ENCODE measurements around the gene GNAT1.

The GNAT1 gene

GRCh38 chr3:50189989-50190388 is 1.4 kb upstream of the GNAT1 start:
- H3K9me3 ChIP-seq (ENCODE audit: insufficient read depth, low read length): no peaks in the 10 kb centered on the region
- DNase-seq (ENCODE audit: low read depth, low spot score): no peak

DNA sequence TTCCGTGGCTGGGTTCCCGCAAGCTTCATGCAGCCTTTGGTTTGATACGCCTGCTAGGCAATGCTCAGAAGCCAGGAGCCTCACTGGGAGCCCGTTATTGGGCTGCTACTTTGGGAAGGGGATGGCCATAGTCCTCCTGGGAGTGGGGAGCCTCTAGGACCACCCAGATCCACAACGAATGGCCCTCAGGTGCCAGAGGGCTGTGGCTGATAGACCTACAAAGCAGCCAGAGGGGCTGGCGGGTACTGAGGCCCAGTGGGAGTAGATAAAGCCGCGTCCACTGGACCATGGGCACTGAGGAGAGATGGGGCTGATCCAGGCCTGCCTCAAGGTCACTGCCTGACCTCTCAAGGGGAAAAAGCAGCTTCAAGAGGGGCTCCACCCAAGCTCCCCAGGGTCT is 714 bp downstream of the GNAT1 start:
- peaks cover 3% of the 10 kb centered on the region for H3K27me3 ChIP-seq (ENCODE audit: insufficient read depth, insufficient read length)
- no peak for DNase-seq (ENCODE audit: low read depth, low spot score)
- TF ChIP-seq SUZ12 (IDR thresholded peaks at IDR 0.05; ENCODE audit: extremely low read depth, insufficient read depth, insufficient read length): no peak
- TF ChIP-seq YY1 (IDR thresholded peaks at IDR 0.05; ENCODE audit: insufficient read depth, insufficient read length): no peak
- no peak for TF ChIP-seq ZNF274 (IDR thresholded peaks at IDR 0.05; ENCODE audit: low read depth, low read length)

More at GRCh38 chr3:50189989-50190388, 1.4 kb upstream of the GNAT1 start:
- Histone ChIP-seq H3K27me3 (ENCODE audit: insufficient read depth, insufficient read length) (no peaks in the 10 kb centered on the region), H3K4me3 (ENCODE audit: insufficient read length, low read depth) (no peak overlapping the region), H3K9ac (ENCODE audit: insufficient read length, low read depth) (no peak overlapping the region), H3K4me1 (ENCODE audit: insufficient read depth, insufficient read length) (peaks cover 13% of the 10 kb centered on the region), H3K36me3 (ENCODE audit: insufficient read depth, insufficient read length, low read length) (peaks cover 25% of the 10 kb centered on the region)
- no peak for TF ChIP-seq SUZ12 (IDR thresholded peaks at IDR 0.05; ENCODE audit: extremely low read depth, insufficient read depth, insufficient read length)

DNA sequence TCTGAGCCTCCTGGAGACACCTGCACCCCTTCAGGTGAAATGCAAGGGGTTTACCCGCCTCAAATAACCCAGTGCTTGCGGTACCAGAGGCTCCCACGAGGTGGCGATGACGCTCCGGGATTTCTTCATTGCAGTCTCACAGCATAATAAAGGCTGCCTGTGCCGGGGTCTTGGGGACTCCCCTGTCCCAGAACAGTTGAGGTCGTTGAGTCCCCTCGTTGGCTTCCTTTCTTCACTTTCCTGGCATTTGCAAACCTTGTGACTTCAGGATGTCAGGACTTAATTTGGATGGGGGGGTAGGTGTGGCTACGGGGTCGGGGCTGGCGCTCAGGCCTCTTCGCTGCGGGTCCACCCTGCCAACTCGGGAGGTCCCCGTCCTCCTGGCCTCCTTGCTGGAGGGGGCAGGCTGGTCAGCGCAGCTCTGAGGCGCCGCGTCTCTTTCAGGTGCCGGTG is 1.3 kb downstream of the GNAT1 start:
- no peak overlapping the region for H3K4me3 ChIP-seq (ENCODE audit: insufficient read length, low read depth)
- peaks cover 6% of the 10 kb centered on the region for H3K36me3 ChIP-seq (ENCODE audit: insufficient read depth, insufficient read length, low read length)
- peak; percentile 75 for DNase-seq (ENCODE audit: low read depth, low spot score)
- peaks cover 3% of the 10 kb centered on the region for H3K27me3 ChIP-seq (ENCODE audit: insufficient read depth, insufficient read length)
- no peak overlapping the region for H3K9ac ChIP-seq (ENCODE audit: insufficient read length, low read depth)
- H3K4me1 ChIP-seq (ENCODE audit: insufficient read depth, insufficient read length): peaks cover 19% of the 10 kb centered on the region
- no peaks in the 10 kb centered on the region for H3K9me3 ChIP-seq (ENCODE audit: insufficient read depth, low read length)
- no peak for TF ChIP-seq ZNF274 (IDR thresholded peaks at IDR 0.05; ENCODE audit: low read depth, low read length)
- TF ChIP-seq YY1 (IDR thresholded peaks at IDR 0.05; ENCODE audit: insufficient read depth, insufficient read length): no peak
- TF ChIP-seq SUZ12 (IDR thresholded peaks at IDR 0.05; ENCODE audit: extremely low read depth, insufficient read depth, insufficient read length): no peak

More for the DNA sequence above, 714 bp downstream of the GNAT1 start:
- no peak overlapping the region for H3K9ac ChIP-seq (ENCODE audit: insufficient read length, low read depth)
- H3K4me1 ChIP-seq (ENCODE audit: insufficient read depth, insufficient read length): peaks cover 19% of the 10 kb centered on the region
- H3K36me3 ChIP-seq (ENCODE audit: insufficient read depth, insufficient read length, low read length): peaks cover 10% of the 10 kb centered on the region
- H3K9me3 ChIP-seq (ENCODE audit: insufficient read depth, low read length): no peaks in the 10 kb centered on the region
- no peak overlapping the region for H3K4me3 ChIP-seq (ENCODE audit: insufficient read length, low read depth)

DNA sequence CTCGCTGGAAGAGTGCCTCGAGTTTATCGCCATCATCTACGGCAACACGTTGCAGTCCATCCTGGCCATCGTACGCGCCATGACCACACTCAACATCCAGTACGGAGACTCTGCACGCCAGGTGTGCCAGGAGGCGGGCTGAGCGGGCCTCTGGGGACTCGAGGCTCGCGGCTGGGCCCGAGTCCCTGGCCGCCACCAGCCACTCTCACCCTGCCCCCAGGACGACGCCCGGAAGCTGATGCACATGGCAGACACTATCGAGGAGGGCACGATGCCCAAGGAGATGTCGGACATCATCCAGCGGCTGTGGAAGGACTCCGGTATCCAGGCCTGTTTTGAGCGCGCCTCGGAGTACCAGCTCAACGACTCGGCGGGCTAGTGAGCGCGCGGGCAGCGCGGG is 1.9 kb downstream of the GNAT1 start:
- TF ChIP-seq SUZ12 (IDR thresholded peaks at IDR 0.05; ENCODE audit: extremely low read depth, insufficient read depth, insufficient read length) (no peak), ZNF274 (IDR thresholded peaks at IDR 0.05; ENCODE audit: low read depth, low read length) (no peak), YY1 (IDR thresholded peaks at IDR 0.05; ENCODE audit: insufficient read depth, insufficient read length) (no peak)
- Histone ChIP-seq H3K4me3 (ENCODE audit: insufficient read length, low read depth) (no peak overlapping the region), H3K4me1 (ENCODE audit: insufficient read depth, insufficient read length) (peaks cover 19% of the 10 kb centered on the region), H3K9ac (ENCODE audit: insufficient read length, low read depth) (no peak overlapping the region), H3K9me3 (ENCODE audit: insufficient read depth, low read length) (no peaks in the 10 kb centered on the region), H3K27me3 (ENCODE audit: insufficient read depth, insufficient read length) (peaks cover 3% of the 10 kb centered on the region), H3K36me3 (ENCODE audit: insufficient read depth, insufficient read length, low read length) (peaks cover 2% of the 10 kb centered on the region)
- DNase-seq (ENCODE audit: low read depth, low spot score): no peak

DNA sequence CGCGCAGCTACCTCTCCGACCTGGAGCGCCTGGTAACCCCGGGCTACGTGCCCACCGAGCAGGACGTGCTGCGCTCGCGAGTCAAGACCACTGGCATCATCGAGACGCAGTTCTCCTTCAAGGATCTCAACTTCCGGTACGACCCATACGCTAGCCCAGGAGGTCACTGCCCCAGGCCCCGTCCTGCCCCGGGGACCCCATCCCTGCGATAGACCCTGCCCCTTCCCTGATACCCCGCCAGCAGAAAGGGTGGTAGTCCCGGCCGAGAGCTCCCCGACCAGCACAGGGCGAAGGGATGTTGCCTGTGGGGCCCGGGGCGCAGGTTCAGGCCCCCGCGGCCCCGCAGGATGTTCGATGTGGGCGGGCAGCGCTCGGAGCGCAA is 2.3 kb downstream of the GNAT1 start:
- Histone ChIP-seq H3K36me3 (ENCODE audit: insufficient read depth, insufficient read length, low read length) (no peaks in the 10 kb centered on the region), H3K9ac (ENCODE audit: insufficient read length, low read depth) (no peak overlapping the region), H3K4me3 (ENCODE audit: insufficient read length, low read depth) (no peak overlapping the region), H3K9me3 (ENCODE audit: insufficient read depth, low read length) (no peaks in the 10 kb centered on the region), H3K4me1 (ENCODE audit: insufficient read depth, insufficient read length) (peaks cover 19% of the 10 kb centered on the region), H3K27me3 (ENCODE audit: insufficient read depth, insufficient read length) (peaks cover 3% of the 10 kb centered on the region)
- TF ChIP-seq ZNF274 (IDR thresholded peaks at IDR 0.05; ENCODE audit: low read depth, low read length) (no peak), SUZ12 (IDR thresholded peaks at IDR 0.05; ENCODE audit: extremely low read depth, insufficient read depth, insufficient read length) (no peak), YY1 (IDR thresholded peaks at IDR 0.05; ENCODE audit: insufficient read depth, insufficient read length) (no peak)
- no peak for DNase-seq (ENCODE audit: low read depth, low spot score)

DNA sequence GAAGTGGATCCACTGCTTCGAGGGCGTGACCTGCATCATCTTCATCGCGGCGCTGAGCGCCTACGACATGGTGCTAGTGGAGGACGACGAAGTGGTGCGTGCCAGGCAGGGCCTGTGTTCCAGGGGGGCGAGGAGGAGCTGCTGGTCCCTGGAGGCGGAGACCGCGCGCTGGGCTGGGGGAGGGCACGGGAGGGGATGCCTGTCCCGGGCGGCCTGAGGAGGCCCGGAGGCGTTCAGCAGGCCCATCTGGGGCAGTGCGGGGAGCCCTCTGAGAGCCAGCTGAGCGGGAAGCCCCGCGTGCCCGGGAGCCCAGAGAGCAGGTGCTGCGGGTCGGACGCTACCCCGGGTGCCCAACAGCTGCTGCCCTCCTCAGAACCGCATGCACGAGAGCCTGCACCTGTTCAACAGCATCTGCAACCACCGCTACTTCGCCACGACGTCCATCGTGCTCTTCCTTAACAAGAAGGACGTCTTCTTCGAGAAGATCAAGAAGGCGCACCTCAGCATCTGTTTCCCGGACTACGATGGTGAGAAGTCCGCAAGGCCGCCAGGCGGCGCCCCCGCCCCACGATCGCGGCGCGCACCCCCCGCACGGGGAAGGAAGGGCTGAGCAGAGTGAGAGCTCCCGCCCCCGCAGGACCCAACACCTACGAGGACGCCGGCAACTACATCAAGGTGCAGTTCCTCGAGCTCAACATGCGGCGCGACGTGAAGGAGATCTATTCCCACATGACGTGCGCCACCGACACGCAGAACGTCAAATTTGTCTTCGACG is 2.9 kb downstream of the GNAT1 start:
- Histone ChIP-seq H3K27me3 (ENCODE audit: insufficient read depth, insufficient read length) (peaks cover 3% of the 10 kb centered on the region), H3K9me3 (ENCODE audit: insufficient read depth, low read length) (no peaks in the 10 kb centered on the region), H3K4me1 (ENCODE audit: insufficient read depth, insufficient read length) (peaks cover 16% of the 10 kb centered on the region), H3K36me3 (ENCODE audit: insufficient read depth, insufficient read length, low read length) (no peaks in the 10 kb centered on the region), H3K9ac (ENCODE audit: insufficient read length, low read depth) (peak overlapping the region; percentile 28), H3K4me3 (ENCODE audit: insufficient read length, low read depth) (no peak overlapping the region)
- TF ChIP-seq SUZ12 (IDR thresholded peaks at IDR 0.05; ENCODE audit: extremely low read depth, insufficient read depth, insufficient read length): no peak
- TF ChIP-seq YY1 (IDR thresholded peaks at IDR 0.05; ENCODE audit: insufficient read depth, insufficient read length): no peak
- no peak for TF ChIP-seq ZNF274 (IDR thresholded peaks at IDR 0.05; ENCODE audit: low read depth, low read length)
- no peak for DNase-seq (ENCODE audit: low read depth, low spot score)

DNA sequence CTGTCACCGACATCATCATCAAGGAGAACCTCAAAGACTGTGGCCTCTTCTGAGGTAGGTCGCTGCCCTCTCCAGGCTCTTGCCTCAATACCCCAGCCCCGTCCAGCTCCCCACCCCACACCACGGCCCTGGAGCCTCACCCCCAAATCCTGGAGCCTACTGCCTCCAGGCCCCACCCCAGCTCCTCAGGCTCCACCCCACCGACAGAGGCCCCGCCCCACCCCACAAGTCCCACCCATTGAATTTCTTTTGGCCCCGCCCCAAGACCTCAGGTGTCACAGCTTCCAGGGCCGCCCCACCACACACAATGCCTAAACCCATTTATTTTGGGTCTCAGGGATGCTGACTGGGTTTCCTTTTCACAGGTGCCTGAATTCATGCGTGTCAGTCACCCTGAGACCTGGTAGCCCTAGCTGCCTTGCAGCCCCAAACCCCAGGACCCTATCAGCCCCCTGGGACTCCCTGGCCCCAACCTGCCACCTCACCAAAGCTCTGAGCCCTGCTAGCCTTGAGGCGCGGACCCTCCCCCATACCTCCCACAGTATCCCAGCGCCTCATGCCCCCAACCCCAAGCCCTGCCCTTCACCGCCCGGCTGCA is 3.6 kb downstream of the GNAT1 start:
- TF ChIP-seq YY1 (IDR thresholded peaks at IDR 0.05; ENCODE audit: insufficient read depth, insufficient read length): no peak
- TF ChIP-seq SUZ12 (IDR thresholded peaks at IDR 0.05; ENCODE audit: extremely low read depth, insufficient read depth, insufficient read length): no peak
- TF ChIP-seq ZNF274 (IDR thresholded peaks at IDR 0.05; ENCODE audit: low read depth, low read length): no peak
- Histone ChIP-seq H3K9ac (ENCODE audit: insufficient read length, low read depth) (peak overlapping the region; percentile 50), H3K4me1 (ENCODE audit: insufficient read depth, insufficient read length) (peaks cover 16% of the 10 kb centered on the region), H3K9me3 (ENCODE audit: insufficient read depth, low read length) (no peaks in the 10 kb centered on the region), H3K36me3 (ENCODE audit: insufficient read depth, insufficient read length, low read length) (no peaks in the 10 kb centered on the region), H3K4me3 (ENCODE audit: insufficient read length, low read depth) (no peak overlapping the region), H3K27me3 (ENCODE audit: insufficient read depth, insufficient read length) (peaks cover 3% of the 10 kb centered on the region)
- no peak for DNase-seq (ENCODE audit: low read depth, low spot score)

All from NT2/D1 (cell line).